22Rv1 (cell line): ENCODE measurements around the gene GAA.

ENCODE experiments used
- H3K27ac ChIP-seq: fragments of 450-650 bp; 2 replicates; pipeline ENCODE4 v1.5.1; 2017
- CTCF ChIP-seq: fragments of 450-650 bp; IDR thresholded peaks from 2 replicates; pipeline ENCODE4 v1.5.1; 2017; ENCODE audit warnings: mild to moderate bottlenecking
- ZFX ChIP-seq: fragments of 450-650 bp; IDR thresholded peaks from 2 replicates; pipeline ENCODE4 v1.6.1; 2017; ENCODE audit warnings: antibody characterized with exemption, borderline replicate concordance

Gene GAA

GRCh38 chr17:80141463-80142165 lies 40.2 kb downstream of the GAA start:
- no peak overlapping the region for H3K27ac ChIP-seq
- TF ChIP-seq ZFX, result no peak
- TF ChIP-seq CTCF, result no peak

- H3K27ac ChIP-seq, result no peak overlapping the region
- no peak for TF ChIP-seq ZFX
- no peak for TF ChIP-seq CTCF
Measured at GRCh38 chr17:80142929-80143328, 41.5 kb downstream of the GAA start.

- H3K27ac ChIP-seq, result peak overlapping the region; percentile 87; the same call in 1 of the 2 replicates
- TF ChIP-seq CTCF, result no peak
- no peak for TF ChIP-seq ZFX
Measured at GRCh38 chr17:80145076-80146075, 44.0 kb downstream of the GAA start.

GRCh38 chr17:80146121-80147034 lies 45.0 kb downstream of the GAA start:
- H3K27ac ChIP-seq, result peak overlapping the region; percentile 87
- no peak for TF ChIP-seq ZFX
- TF ChIP-seq CTCF, result no peak

GRCh38 chr17:80147035-80147822 lies 45.8 kb downstream of the GAA start, which contains the start of gene EIF4A3:
EIF4A3 (minus strand) TSS chr17:80147128; CDS start chr17:80146961, 167 bp downstream.
- TF ChIP-seq CTCF (peak; percentile 11; the same call in 1 of the 2 replicates), ZFX (no peak)
- peak within 1 kb of the TSS; percentile 87 for H3K27ac ChIP-seq

GRCh38 chr17:80151333-80151732 lies 50.0 kb downstream of the GAA start:
- TF ChIP-seq ZFX (no peak), CTCF (no peak)
- H3K27ac ChIP-seq, result no peak overlapping the region
